Right lobe of liver (tissue), 4 donors: ENCODE data around the gene COX10.

Experiments
- CTCF ChIP-seq, 4 donors: fragments of 200-600 bp in 3 of 4; fragments of 450-650 bp in 1 of 4; IDR thresholded peaks; one replicate each; pipeline versions ENCODE4 v1.5.1 to v1.8.0; 2016 to 2022; ENCODE audit warnings: antibody characterized with exemption in 4 of 4, mild to moderate bottlenecking in 2 of 4
- POLR2A ChIP-seq: fragments of 450-650 bp; IDR thresholded peaks from one replicate; pipeline ENCODE4 v1.6.1; 2017; ENCODE audit warnings: antibody characterized with exemption, mild to moderate bottlenecking
- donor health status: DM: no; HTN: no; CAD: no.
- donor health status: DM: no; HTN: no; CAD: no.
- donor health status: DM: no; HTN: yes; CAD: no.

- TF ChIP-seq CTCF (IDR thresholded peaks at IDR 0.05) (no peak), POLR2A (no peak)
Observed at GRCh38 chr17:14037453-14037852, 31.9 kb upstream of the COX10 start.
